Measurements from ENCODE around the gene NHP2. TPM values are rescaled to one million over a fixed set of nuclear protein-coding genes. Genes with fewer than 3 reads are reported as not detected.

NHP2 gene
- polyA plus RNA-seq, 2 of the 4 experiments (the other 2 are of a cell fraction) = 205 to 553 TPM

DNA sequence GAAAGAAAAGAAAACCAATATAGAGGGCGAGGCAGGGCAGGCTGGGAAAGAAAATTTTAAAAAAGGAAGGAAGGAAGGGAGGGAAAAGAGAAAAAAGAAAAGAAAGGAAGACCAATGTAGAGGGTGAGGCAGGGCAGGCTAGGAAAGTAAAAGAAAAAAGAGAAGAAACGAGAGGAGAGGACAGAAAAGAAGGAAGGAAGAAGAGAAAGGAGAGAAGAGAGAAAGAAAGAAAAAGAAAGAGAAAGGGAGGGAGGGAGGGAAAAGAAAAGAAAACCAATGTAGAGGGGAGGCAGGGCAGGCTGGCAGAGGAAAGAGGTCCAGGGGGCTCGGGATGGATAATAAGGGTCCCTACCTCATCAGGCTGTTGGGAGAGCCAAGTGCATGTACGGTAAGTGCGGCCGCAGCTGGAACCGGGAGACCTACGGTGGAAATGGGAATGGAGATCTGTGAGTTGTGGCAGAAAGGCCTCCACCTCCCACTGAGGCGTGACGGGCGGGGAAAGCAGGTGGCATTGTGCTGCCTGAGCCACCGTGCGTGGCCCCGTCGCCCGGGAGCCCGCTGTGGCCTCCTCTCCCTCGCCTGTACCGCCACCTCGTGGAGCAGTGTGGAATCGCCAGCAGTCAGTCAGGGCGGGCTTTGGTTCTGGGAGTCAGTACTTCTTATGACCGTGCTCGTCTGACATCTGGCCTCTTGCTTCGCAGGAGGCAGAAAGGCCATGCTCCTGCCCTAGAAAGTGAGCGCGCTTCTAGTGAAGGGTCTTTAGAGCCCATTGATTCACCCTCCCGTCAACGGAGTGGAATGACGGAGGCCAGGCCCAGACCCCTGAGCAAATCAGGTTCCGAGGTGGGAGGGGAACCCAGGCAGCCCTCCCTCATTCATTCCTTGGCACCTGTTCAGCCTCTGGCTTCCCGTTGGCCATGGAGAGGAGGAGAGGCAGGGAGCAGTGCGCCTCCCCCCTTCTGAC, 10.4 kb upstream of the NHP2 start:
- WGBS (ENCODE audit: missing lambda C conversion rate) = 18% methylated on average over 23 of the region's 33 CpGs
- peak overlapping the region; percentile 15; the same call in 1 of the 3 replicates for H3K4me3 ChIP-seq
- DNase-seq (ENCODE audit: low read depth in 1 of 2, low spot score in 1 of 2) = peak; percentile 77 to 89
- CTCF ChIA-PET = interaction anchor here (0.7 to 12.1 kb wide), 13 partner anchors 9 to 557 kb away, joined by 3 to 110 read pairs (median 3); partner anchors contain the start of gene NHP2
- 0 out of 6 replicates have a peak overlapping the region, but pooled peaks of 1 of the 2 experiments have one; percentile 18 for H3K27ac ChIP-seq
- peak; percentile 95 to 99 for ATAC-seq
- TF ChIP-seq EHMT2 (IDR thresholded peaks at IDR 0.05; ENCODE audit: low read depth) (no peak), JUNB (IDR thresholded peaks at IDR 0.05) (no peak), CBX2 (IDR thresholded peaks at IDR 0.05; ENCODE audit: borderline replicate concordance, low read depth) (no peak), NFE2L2 (conservative IDR thresholded peaks at IDR 0.05; ENCODE audit: low read length) (no peak), HEYL (CRISPR knock-in tag; IDR thresholded peaks at IDR 0.05) (no peak), ZSCAN20 (CRISPR knock-in tag; IDR thresholded peaks at IDR 0.05) (no peak), ESRRA (IDR thresholded peaks at IDR 0.05; ENCODE audit: borderline replicate concordance, low read length) (no peak), ZNF302 (CRISPR knock-in tag; IDR thresholded peaks at IDR 0.05) (no peak), SREBF2 (IDR thresholded peaks at IDR 0.05) (no peak), POLR2AphosphoS2 (conservative IDR thresholded peaks at IDR 0.05; ENCODE audit: low read length) (no peak), NPAS2 (CRISPR knock-in tag; IDR thresholded peaks at IDR 0.05; ENCODE audit: borderline replicate concordance) (no peak), MYC (IDR thresholded peaks at IDR 0.05; ENCODE audit: borderline replicate concordance, low read length) (no peak), CEBPB (IDR thresholded peaks at IDR 0.05) (no peak), RAD21 (conservative IDR thresholded peaks at IDR 0.05 in 1 of 2, IDR thresholded peaks at IDR 0.05 in 1 of 2) (peak; percentile 91 to 92), ZC3H11A (IDR thresholded peaks at IDR 0.05) (no peak), HOXB13 (CRISPR knock-in tag; IDR thresholded peaks at IDR 0.05; ENCODE audit: low read depth) (no peak), TFCP2L1 (CRISPR knock-in tag; IDR thresholded peaks at IDR 0.05) (no peak), SMC3 (IDR thresholded peaks at IDR 0.05) (peak; percentile 84), BHLHE40 (IDR thresholded peaks at IDR 0.05; ENCODE audit: low read depth, low read length) (no peak), KDM5A (IDR thresholded peaks at IDR 0.05) (no peak), RARB (CRISPR knock-in tag; IDR thresholded peaks at IDR 0.05) (no peak), JUN (IDR thresholded peaks at IDR 0.05) (no peak)
- TF ChIP-seq, protein P1, sequence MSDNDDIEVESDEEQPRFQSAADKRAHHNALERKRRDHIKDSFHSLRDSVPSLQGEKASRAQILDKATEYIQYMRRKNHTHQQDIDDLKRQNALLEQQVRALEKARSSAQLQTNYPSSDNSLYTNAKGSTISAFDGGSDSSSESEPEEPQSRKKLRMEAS (IDR thresholded peaks at IDR 0.05) = peak; percentile 58; the same call in 1 of the 2 replicates
- TF ChIP-seq, protein P2, sequence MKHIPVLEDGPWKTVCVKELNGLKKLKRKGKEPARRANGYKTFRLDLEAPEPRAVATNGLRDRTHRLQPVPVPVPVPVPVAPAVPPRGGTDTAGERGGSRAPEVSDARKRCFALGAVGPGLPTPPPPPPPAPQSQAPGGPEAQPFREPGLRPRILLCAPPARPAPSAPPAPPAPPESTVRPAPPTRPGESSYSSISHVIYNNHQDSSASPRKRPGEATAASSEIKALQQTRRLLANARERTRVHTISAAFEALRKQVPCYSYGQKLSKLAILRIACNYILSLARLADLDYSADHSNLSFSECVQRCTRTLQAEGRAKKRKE (CRISPR knock-in tag; IDR thresholded peaks at IDR 0.05; ENCODE audit: low read depth) = no peak
- TF ChIP-seq, protein P3, sequence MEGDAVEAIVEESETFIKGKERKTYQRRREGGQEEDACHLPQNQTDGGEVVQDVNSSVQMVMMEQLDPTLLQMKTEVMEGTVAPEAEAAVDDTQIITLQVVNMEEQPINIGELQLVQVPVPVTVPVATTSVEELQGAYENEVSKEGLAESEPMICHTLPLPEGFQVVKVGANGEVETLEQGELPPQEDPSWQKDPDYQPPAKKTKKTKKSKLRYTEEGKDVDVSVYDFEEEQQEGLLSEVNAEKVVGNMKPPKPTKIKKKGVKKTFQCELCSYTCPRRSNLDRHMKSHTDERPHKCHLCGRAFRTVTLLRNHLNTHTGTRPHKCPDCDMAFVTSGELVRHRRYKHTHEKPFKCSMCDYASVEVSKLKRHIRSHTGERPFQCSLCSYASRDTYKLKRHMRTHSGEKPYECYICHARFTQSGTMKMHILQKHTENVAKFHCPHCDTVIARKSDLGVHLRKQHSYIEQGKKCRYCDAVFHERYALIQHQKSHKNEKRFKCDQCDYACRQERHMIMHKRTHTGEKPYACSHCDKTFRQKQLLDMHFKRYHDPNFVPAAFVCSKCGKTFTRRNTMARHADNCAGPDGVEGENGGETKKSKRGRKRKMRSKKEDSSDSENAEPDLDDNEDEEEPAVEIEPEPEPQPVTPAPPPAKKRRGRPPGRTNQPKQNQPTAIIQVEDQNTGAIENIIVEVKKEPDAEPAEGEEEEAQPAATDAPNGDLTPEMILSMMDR (IDR thresholded peaks at IDR 0.05) = peak; percentile 88
- TF ChIP-seq, protein P4, sequence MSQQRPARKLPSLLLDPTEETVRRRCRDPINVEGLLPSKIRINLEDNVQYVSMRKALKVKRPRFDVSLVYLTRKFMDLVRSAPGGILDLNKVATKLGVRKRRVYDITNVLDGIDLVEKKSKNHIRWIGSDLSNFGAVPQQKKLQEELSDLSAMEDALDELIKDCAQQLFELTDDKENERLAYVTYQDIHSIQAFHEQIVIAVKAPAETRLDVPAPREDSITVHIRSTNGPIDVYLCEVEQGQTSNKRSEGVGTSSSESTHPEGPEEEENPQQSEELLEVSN (IDR thresholded peaks at IDR 0.05; ENCODE audit: borderline replicate concordance, low read depth) = no peak
- TF ChIP-seq, protein P5, sequence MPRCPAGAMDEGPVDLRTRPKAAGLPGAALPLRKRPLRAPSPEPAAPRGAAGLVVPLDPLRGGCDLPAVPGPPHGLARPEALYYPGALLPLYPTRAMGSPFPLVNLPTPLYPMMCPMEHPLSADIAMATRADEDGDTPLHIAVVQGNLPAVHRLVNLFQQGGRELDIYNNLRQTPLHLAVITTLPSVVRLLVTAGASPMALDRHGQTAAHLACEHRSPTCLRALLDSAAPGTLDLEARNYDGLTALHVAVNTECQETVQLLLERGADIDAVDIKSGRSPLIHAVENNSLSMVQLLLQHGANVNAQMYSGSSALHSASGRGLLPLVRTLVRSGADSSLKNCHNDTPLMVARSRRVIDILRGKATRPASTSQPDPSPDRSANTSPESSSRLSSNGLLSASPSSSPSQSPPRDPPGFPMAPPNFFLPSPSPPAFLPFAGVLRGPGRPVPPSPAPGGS (IDR thresholded peaks at IDR 0.05) = no peak
- TF ChIP-seq, protein P6, sequence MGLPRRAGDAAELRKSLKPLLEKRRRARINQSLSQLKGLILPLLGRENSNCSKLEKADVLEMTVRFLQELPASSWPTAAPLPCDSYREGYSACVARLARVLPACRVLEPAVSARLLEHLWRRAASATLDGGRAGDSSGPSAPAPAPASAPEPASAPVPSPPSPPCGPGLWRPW (IDR thresholded peaks at IDR 0.05) = no peak
- no peak for FAIRE-seq
- POLR2A ChIA-PET = no interaction called here
- H3K4me2 ChIP-seq = peak overlapping the region; percentile 75
- H3K4me1 ChIP-seq = no peaks in the 10 kb centered on the region
- H3K9me3 ChIP-seq = no peaks in the 10 kb centered on the region

Measured in A549 (cell line).